ENCODE measurements around the gene BDP1. TPM values are rescaled to one million over a fixed set of nuclear protein-coding genes. Genes with fewer than 3 reads are reported as not detected.
"Not testable (repeated sequence)": the region's sequence is repeated elsewhere in the genome, so short reads cannot be mapped to it uniquely, and the experiment has no call there.

Gene BDP1
- total RNA-seq, 2 donors from 2014 or later: 37.8 to 38.7 TPM

GRCh38 chr5:71482132-71482531 lies 26.7 kb downstream of the BDP1 start:
- no peak for ATAC-seq
- no peak for DNase-seq
- Mint-ChIP-seq H3K4me1 (peaks cover 18% of the 10 kb centered on the region), H3K27me3 (no peaks in the 10 kb centered on the region), H3K36me3 (ENCODE audit: low read depth) (peaks cover 7% of the 10 kb centered on the region), H3K27ac (peak overlapping the region; percentile 72), H3K4me3 (no peak overlapping the region)
- no peaks in the 10 kb centered on the region for H3K9me3 ChIP-seq (ENCODE audit: control insufficient read depth, low read length, poor library complexity, severe bottlenecking)

DNA sequence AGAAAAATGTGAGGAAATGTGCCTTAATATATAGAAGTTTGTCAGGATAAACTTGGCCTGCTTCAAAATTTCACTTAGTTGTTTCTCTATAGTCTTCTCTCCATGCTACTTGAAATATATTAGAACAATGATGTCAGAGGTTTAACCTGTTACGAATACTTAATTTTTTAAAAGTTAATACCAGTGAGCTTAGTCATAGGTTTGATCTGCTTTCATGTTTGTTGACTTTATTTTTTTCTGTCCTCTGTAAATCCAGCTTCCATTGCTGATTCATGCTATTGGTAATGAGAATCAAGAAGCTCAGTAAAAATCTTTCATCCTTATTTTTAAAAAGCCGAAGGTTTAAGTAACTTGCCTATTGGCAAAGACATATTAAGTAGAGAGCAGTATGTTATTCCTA lies 27.9 kb downstream of the BDP1 start:
- no peaks in the 10 kb centered on the region for H3K9me3 ChIP-seq (ENCODE audit: control insufficient read depth, low read length, poor library complexity, severe bottlenecking)
- no peaks in the 10 kb centered on the region for H3K27me3 Mint-ChIP-seq
- ATAC-seq (no peak), DNase-seq (no peak)
- peaks cover 7% of the 10 kb centered on the region for H3K36me3 Mint-ChIP-seq (ENCODE audit: low read depth)
- no peak overlapping the region for H3K4me3 Mint-ChIP-seq
- peaks cover 18% of the 10 kb centered on the region for H3K4me1 Mint-ChIP-seq
- peak overlapping the region; percentile 72 for H3K27ac Mint-ChIP-seq

DNA sequence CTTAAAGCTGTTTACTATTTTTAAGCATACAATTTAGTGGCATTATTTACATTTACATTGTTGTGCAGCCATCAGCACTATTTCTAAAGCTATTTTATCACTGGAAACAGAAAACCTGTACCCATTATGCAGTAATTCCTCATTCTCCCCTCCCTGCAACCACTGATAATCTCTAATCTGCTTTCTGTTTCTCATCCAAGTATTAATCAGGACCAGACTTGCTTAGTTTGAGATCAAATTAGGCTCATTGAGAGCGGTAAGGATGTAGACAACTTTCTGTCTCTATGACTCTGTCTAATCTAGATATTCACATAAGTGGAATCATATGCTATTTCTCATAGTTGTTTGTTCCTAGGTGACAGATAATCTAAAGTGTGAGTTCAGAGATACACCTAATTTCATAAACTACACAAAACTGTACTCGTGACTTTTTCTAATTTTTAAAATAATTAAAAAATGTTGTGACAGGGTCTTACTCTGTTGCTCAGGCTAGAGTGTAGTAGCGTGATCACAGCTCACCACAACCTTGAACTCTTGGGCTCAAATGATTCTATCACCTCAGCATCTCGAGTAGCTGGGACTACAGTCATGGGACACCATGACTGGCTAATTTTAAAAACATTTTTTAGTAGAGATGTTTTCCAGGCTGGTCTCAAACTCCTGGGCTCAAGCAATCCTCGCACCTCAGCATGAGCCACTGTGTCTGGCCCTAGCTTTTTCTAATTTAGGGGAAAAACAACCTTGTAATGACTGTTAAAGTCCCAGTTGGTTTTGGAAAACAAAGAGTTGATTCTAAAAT lies 37.6 kb downstream of the BDP1 start:
- H3K4me1 Mint-ChIP-seq: peaks cover 12% of the 10 kb centered on the region
- DNase-seq (no peak), ATAC-seq (no peak)
- H3K36me3 Mint-ChIP-seq (ENCODE audit: low read depth): peaks cover 12% of the 10 kb centered on the region
- H3K27me3 Mint-ChIP-seq: no peaks in the 10 kb centered on the region
- no peak overlapping the region for H3K4me3 Mint-ChIP-seq
- H3K27ac Mint-ChIP-seq: peak overlapping the region; percentile 34
- no peaks in the 10 kb centered on the region for H3K9me3 ChIP-seq (ENCODE audit: control insufficient read depth, low read length, poor library complexity, severe bottlenecking)

GRCh38 chr5:71494202-71494601 lies 38.8 kb downstream of the BDP1 start:
- not testable (repeated sequence) for H3K9me3 ChIP-seq (ENCODE audit: control insufficient read depth, low read length, poor library complexity, severe bottlenecking); DNase-seq

DNA sequence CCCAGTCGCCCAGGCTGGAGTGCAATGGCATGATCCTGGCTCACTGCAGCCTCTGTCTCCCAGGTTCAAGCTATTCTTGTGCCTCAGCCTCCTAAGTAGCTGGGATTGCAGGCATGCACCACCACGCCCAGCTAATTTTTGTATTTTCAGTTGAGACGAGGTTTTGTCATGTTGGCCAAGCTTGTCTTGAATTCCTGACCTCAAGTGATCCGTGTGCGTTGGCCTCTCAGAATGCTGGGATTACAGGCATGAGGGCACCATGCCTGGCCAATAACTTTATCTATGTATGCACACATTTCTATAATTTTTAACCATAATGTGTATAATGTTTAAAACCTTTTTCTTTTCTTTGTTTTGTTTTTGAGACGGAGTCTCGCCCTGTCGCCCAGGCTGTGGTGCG lies 43.3 kb downstream of the BDP1 start:
- H3K36me3 Mint-ChIP-seq (ENCODE audit: low read depth); ATAC-seq; DNase-seq; H3K4me3 Mint-ChIP-seq; H3K4me1 Mint-ChIP-seq; H3K27ac Mint-ChIP-seq; H3K27me3 Mint-ChIP-seq; H3K9me3 ChIP-seq (ENCODE audit: control insufficient read depth, low read length, poor library complexity, severe bottlenecking): not testable (repeated sequence)

More at GRCh38 chr5:71494202-71494601, 38.8 kb downstream of the BDP1 start:
- not testable (repeated sequence) for H3K4me3 Mint-ChIP-seq, ATAC-seq, H3K27ac Mint-ChIP-seq, H3K27me3 Mint-ChIP-seq
- H3K4me1 Mint-ChIP-seq: peaks cover 12% of the 10 kb centered on the region
- peaks cover 12% of the 10 kb centered on the region for H3K36me3 Mint-ChIP-seq (ENCODE audit: low read depth)

GRCh38 chr5:71503536-71503935 lies 48.1 kb downstream of the BDP1 start:
- Mint-ChIP-seq H3K27me3 (no peaks in the 10 kb centered on the region), H3K4me1 (peaks cover 2% of the 10 kb centered on the region), H3K27ac (no peak overlapping the region), H3K4me3 (no peak overlapping the region), H3K36me3 (ENCODE audit: low read depth) (peaks cover 4% of the 10 kb centered on the region)
- DNase-seq (no peak), ATAC-seq (no peak)
- H3K9me3 ChIP-seq (ENCODE audit: control insufficient read depth, low read length, poor library complexity, severe bottlenecking): no peaks in the 10 kb centered on the region

- peaks cover 8% of the 10 kb centered on the region for H3K36me3 Mint-ChIP-seq (ENCODE audit: low read depth)
- H3K27ac Mint-ChIP-seq: peak overlapping the region; percentile 81
- no peaks in the 10 kb centered on the region for H3K9me3 ChIP-seq (ENCODE audit: control insufficient read depth, low read length, poor library complexity, severe bottlenecking)
- no peak overlapping the region for H3K4me3 Mint-ChIP-seq
- ATAC-seq (no peak), DNase-seq (no peak)
- peaks cover 3% of the 10 kb centered on the region for H3K4me1 Mint-ChIP-seq
- H3K27me3 Mint-ChIP-seq: no peaks in the 10 kb centered on the region
Measured at GRCh38 chr5:71522151-71522550, 66.7 kb downstream of the BDP1 start.

DNA sequence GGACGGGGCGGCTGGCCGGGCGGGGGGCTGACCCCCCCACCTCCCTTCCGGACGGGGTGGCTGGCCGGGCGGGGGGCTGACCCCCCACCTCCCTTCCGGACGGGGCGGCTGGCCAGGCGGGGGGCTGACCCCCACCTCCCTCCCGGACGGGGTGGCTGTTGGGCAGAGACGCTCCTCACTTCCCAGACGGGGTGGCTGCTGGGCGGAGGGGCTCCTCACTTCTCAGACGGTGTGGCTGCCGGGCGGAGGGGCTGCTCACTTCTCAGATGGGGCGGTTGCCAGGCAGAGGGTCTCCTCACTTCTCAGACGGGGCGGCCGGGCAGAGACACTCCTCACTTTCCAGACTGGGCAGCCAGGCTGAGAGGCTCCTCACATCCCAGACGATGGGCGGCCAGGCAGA lies 70.2 kb downstream of the BDP1 start:
- DNase-seq; H3K4me3 Mint-ChIP-seq; H3K27ac Mint-ChIP-seq; H3K27me3 Mint-ChIP-seq; ATAC-seq; H3K9me3 ChIP-seq (ENCODE audit: control insufficient read depth, low read length, poor library complexity, severe bottlenecking); H3K4me1 Mint-ChIP-seq; H3K36me3 Mint-ChIP-seq (ENCODE audit: low read depth): not testable (repeated sequence)

GRCh38 chr5:71528206-71528605 lies 72.8 kb downstream of the BDP1 start:
- ATAC-seq (no peak), DNase-seq (no peak)
- peaks cover 5% of the 10 kb centered on the region for H3K36me3 Mint-ChIP-seq (ENCODE audit: low read depth)
- no peak overlapping the region for H3K4me3 Mint-ChIP-seq
- no peaks in the 10 kb centered on the region for H3K27me3 Mint-ChIP-seq
- H3K27ac Mint-ChIP-seq: no peak overlapping the region
- H3K4me1 Mint-ChIP-seq: peaks cover 9% of the 10 kb centered on the region
- no peaks in the 10 kb centered on the region for H3K9me3 ChIP-seq (ENCODE audit: control insufficient read depth, low read length, poor library complexity, severe bottlenecking)

DNA sequence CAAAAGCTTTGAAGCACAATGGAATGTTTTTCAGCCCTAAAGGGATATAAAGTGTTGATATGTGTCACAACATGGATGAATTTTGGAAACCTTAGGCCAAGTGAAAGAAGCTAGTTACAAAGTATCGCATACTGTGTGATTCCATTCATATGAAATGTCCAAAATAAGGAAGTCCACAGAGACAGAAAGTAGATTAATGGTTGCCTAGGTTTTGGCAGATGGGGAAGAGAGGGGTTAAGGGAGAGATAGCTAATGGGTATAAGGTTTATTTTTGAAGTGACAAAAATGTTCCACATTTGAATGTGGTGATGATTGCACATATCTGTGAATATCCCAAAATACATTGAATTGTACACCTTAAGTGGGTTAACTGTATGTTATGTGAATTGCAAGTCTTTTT lies 74.2 kb downstream of the BDP1 start:
- peak overlapping the region; percentile 51 for H3K27ac Mint-ChIP-seq
- peaks cover 5% of the 10 kb centered on the region for H3K36me3 Mint-ChIP-seq (ENCODE audit: low read depth)
- ATAC-seq: no peak
- peaks cover 12% of the 10 kb centered on the region for H3K4me1 Mint-ChIP-seq
- no peak overlapping the region for H3K4me3 Mint-ChIP-seq
- no peaks in the 10 kb centered on the region for H3K9me3 ChIP-seq (ENCODE audit: control insufficient read depth, low read length, poor library complexity, severe bottlenecking)
- no peak for DNase-seq
- no peaks in the 10 kb centered on the region for H3K27me3 Mint-ChIP-seq

DNA sequence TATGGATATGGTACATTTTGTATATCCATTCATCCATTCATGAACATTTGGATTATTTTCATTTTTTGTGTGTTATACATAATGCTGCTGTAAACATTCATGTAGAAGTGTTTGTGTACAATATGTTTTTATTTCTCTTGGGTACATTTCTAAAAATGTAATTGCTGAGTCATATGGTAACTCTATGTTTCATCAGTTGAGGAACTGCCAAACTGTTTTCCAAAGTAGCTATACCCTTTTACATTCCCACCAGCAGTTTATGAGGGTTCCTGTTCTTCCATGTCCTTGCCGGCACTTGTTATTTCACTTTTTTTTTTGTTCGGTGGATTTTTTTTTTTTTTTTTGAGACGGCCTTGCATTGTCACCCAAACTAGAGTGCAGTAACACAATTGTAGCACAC lies 77.7 kb downstream of the BDP1 start:
- no peak overlapping the region for H3K4me3 Mint-ChIP-seq
- no peaks in the 10 kb centered on the region for H3K27me3 Mint-ChIP-seq
- DNase-seq (no peak), ATAC-seq (no peak)
- peaks cover 17% of the 10 kb centered on the region for H3K4me1 Mint-ChIP-seq
- no peaks in the 10 kb centered on the region for H3K9me3 ChIP-seq (ENCODE audit: control insufficient read depth, low read length, poor library complexity, severe bottlenecking)
- H3K27ac Mint-ChIP-seq: no peak overlapping the region
- H3K36me3 Mint-ChIP-seq (ENCODE audit: low read depth): peaks cover 5% of the 10 kb centered on the region

- Mint-ChIP-seq H3K36me3 (ENCODE audit: low read depth) (peaks cover 6% of the 10 kb centered on the region), H3K27ac (no peak overlapping the region)
Measured at GRCh38 chr5:71533615-71534014, 78.2 kb downstream of the BDP1 start.

GRCh38 chr5:71537687-71538086 lies 82.2 kb downstream of the BDP1 start:
- no peaks in the 10 kb centered on the region for H3K27me3 Mint-ChIP-seq
- ATAC-seq (no peak), DNase-seq (no peak)
- peaks cover 6% of the 10 kb centered on the region for H3K36me3 Mint-ChIP-seq (ENCODE audit: low read depth)
- H3K4me3 Mint-ChIP-seq: no peak overlapping the region
- no peaks in the 10 kb centered on the region for H3K9me3 ChIP-seq (ENCODE audit: control insufficient read depth, low read length, poor library complexity, severe bottlenecking)
- peaks cover 14% of the 10 kb centered on the region for H3K4me1 Mint-ChIP-seq
- peak overlapping the region; percentile 72 for H3K27ac Mint-ChIP-seq

More at GRCh38 chr5:71533615-71534014, 78.2 kb downstream of the BDP1 start:
- H3K4me3 Mint-ChIP-seq: no peak overlapping the region
- no peaks in the 10 kb centered on the region for H3K9me3 ChIP-seq (ENCODE audit: control insufficient read depth, low read length, poor library complexity, severe bottlenecking)
- H3K27me3 Mint-ChIP-seq: no peaks in the 10 kb centered on the region
- DNase-seq (no peak), ATAC-seq (peak; percentile 72)
- H3K4me1 Mint-ChIP-seq: peaks cover 18% of the 10 kb centered on the region

DNA sequence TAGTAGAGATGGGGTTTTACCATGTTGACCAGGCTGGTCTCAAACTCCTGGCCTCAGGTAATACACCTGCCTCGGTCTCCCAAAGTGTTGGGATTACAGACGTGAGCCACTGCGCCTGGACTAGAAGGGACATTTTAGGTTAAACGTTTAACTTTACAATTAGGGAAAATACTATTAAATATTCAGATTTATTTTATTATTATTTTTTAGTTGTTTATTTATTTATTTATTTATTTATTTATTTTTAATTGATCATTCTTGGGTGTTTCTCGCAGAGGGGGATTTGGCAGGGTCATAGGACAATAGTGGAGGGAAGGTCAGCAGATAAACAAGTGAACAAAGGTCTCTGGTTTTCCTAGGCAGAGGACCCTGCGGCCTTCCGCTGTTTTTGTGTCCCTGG lies 95.4 kb downstream of the BDP1 start:
- H3K4me1 Mint-ChIP-seq; ATAC-seq; H3K9me3 ChIP-seq (ENCODE audit: control insufficient read depth, low read length, poor library complexity, severe bottlenecking); H3K27me3 Mint-ChIP-seq; H3K27ac Mint-ChIP-seq; DNase-seq; H3K4me3 Mint-ChIP-seq: not testable (repeated sequence)
- peaks cover 10% of the 10 kb centered on the region for H3K36me3 Mint-ChIP-seq (ENCODE audit: low read depth)
